Measurements from ENCODE around the gene EIF2S2.

Gene EIF2S2

DNA sequence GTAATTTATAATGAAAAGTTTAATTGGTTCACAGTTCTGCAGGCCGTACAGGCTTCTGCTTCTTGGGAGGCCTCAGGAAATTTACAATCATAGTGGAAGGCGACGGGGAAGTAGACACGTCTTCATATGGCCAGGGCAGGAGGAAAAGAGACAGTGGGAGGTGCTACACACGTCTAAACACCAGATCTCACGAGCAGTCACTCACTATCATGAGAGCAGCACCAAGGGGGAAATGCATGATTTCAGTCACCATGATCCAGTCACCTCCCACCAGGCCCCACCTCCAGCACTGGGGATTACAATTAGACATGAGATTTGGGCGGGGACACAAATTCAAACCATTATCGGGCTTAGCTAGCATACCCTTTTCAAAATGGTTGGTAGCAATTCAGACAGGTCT is 41.2 kb downstream of the EIF2S2 start (continued):
- TF ChIP-seq, protein P1, sequence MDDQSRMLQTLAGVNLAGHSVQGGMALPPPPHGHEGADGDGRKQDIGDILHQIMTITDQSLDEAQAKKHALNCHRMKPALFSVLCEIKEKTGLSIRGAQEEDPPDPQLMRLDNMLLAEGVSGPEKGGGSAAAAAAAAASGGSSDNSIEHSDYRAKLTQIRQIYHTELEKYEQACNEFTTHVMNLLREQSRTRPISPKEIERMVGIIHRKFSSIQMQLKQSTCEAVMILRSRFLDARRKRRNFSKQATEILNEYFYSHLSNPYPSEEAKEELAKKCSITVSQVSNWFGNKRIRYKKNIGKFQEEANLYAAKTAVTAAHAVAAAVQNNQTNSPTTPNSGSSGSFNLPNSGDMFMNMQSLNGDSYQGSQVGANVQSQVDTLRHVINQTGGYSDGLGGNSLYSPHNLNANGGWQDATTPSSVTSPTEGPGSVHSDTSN (CRISPR knock-in tag; IDR thresholded peaks at IDR 0.05): no peak
- TF ChIP-seq PRDM1 (tag by site-specific recombination; IDR thresholded peaks at IDR 0.05) (no peak), ZNF2 (tag by site-specific recombination; IDR thresholded peaks at IDR 0.05) (no peak), ZFP3 (tag by site-specific recombination; IDR thresholded peaks at IDR 0.05; ENCODE audit: low read depth) (no peak), ZNF514 (tag by site-specific recombination; IDR thresholded peaks at IDR 0.05) (no peak)

DNA sequence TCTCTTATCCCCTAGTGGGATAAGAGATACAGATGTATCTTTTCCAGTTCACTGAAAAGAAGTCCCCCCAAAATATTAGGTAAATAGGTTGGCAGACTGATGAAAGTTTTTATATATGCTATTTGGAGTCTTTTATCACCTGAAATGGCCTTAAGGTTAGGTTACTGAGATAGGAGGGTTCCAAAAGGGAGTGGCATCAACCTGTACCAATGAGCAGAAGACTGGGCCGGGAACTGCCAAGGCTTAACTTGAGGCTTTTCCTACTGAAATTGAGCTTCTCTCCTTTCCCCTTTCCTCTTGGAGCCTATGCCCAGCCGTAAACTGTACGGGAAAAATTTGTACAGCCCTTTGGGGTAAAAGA is 42.0 kb downstream of the EIF2S2 start:
- no peaks in the 10 kb centered on the region for H3K9me3 ChIP-seq (ENCODE audit: control insufficient read depth, insufficient read depth, low read depth, low read length)
- H3K4me1 ChIP-seq (ENCODE audit: control insufficient read depth, insufficient read depth, low read length): no peaks in the 10 kb centered on the region
- CTCF ChIA-PET: interaction anchor here (0.5 to 4.3 kb wide), 21 partner anchors 11 to 617 kb away, joined by 3 to 43 read pairs (median 4); no protein-coding TSS in a partner anchor
- TF ChIP-seq KLF9 (tag by site-specific recombination; IDR thresholded peaks at IDR 0.05; ENCODE audit: low read depth) (no peak), FEZF1 (tag by site-specific recombination; IDR thresholded peaks at IDR 0.05) (0 out of 2 replicates have a peak, but pooled peaks have one; percentile 0), KLF10 (tag by site-specific recombination; IDR thresholded peaks at IDR 0.05) (0 out of 2 replicates have a peak, but pooled peaks have one; percentile 15)
- POLR2A ChIA-PET: no interaction called here
- peaks cover 0 to 30% of the 10 kb centered on the region in 2 experiments; a peak in 1 of 3 replicates for H3K36me3 ChIP-seq (ENCODE audit: control insufficient read depth in 2 of 2, insufficient read depth in 1 of 2, low read length in 2 of 2)
- H3K27ac ChIP-seq (ENCODE audit: extremely low read depth, low read depth, low read length): no peak overlapping the region
- H3K4me3 ChIP-seq (ENCODE audit: low read depth, low read length): no peak overlapping the region

DNA sequence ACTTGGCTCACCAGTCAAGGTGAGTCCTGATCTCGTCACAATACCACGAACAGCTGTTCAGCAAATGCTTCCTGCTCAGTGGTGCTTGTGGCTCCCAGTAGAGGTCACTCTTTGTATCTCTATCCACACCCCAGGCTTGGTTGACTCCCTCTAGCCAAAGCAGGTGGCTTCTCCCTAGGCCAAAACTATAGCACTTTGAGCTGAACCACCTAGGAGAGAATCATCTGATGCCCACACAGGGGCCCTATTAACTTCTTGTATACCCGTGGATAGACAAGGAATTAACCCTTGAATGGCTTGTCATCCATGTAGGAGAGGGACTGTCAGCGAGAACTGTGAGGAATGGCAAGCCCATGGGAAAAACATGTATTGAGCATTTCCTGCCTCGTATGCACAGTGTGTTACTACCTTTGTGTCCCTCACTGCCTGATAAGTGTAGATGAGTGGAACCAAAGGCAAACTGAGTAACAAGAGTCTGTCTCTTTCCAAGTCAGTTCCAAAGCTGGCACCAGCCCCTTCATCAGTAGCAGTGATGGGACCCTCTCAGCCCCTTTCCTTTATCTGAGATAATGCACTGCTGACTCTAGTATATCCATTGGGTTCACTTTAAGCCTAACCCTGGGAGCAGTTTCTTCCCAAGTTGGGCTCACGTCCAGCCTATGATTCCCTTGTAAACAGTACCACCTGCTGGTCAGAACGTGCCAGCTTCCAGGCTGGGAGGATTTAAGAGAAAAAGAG is 42.5 kb downstream of the EIF2S2 start:
- Histone ChIP-seq H3K36me3 (ENCODE audit: control insufficient read depth in 2 of 2, insufficient read depth in 1 of 2, low read length in 2 of 2) (peaks cover 0 to 25% of the 10 kb centered on the region in 2 experiments; a peak in 1 of 3 replicates), H3K27ac (ENCODE audit: extremely low read depth, low read depth, low read length) (no peak overlapping the region), H3K9me3 (ENCODE audit: control insufficient read depth, insufficient read depth, low read depth, low read length) (no peaks in the 10 kb centered on the region), H3K4me3 (ENCODE audit: low read depth, low read length) (no peak overlapping the region), H3K4me1 (ENCODE audit: control insufficient read depth, insufficient read depth, low read length) (no peaks in the 10 kb centered on the region)
- ChIA-PET POLR2A (interaction anchor here (0.6 to 1.2 kb wide), 2 partner anchors 25 to 76 kb away, joined by 3 read pairs; partner anchors contain the start of gene RALY), CTCF (interaction anchor here (0.5 to 4.3 kb wide), 31 partner anchors 10 to 616 kb away, joined by 3 to 43 read pairs (median 4); no protein-coding TSS in a partner anchor)
- TF ChIP-seq, protein P2, sequence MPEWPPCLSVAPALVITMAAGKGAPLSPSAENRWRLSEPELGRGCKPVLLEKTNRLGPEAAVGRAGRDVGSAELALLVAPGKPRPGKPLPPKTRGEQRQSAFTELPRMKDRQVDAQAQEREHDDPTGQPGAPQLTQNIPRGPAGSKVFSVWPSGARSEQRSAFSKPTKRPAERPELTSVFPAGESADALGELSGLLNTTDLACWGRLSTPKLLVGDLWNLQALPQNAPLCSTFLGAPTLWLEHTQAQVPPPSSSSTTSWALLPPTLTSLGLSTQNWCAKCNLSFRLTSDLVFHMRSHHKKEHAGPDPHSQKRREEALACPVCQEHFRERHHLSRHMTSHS (tag by site-specific recombination; IDR thresholded peaks at IDR 0.05): no peak
- TF ChIP-seq ZNF324 (tag by site-specific recombination; IDR thresholded peaks at IDR 0.05): no peak
- 0 out of 2 replicates have a peak, but pooled peaks have one; percentile 23 for TF ChIP-seq ZNF600 (tag by site-specific recombination; IDR thresholded peaks at IDR 0.05)
- TF ChIP-seq ZNF423 (tag by site-specific recombination; IDR thresholded peaks at IDR 0.05): no peak
- TF ChIP-seq KLF10 (tag by site-specific recombination; IDR thresholded peaks at IDR 0.05): no peak
- TF ChIP-seq ZSCAN16 (tag by site-specific recombination; IDR thresholded peaks at IDR 0.05): no peak
- no peak for TF ChIP-seq ZNF169 (tag by site-specific recombination; IDR thresholded peaks at IDR 0.05)
- peak; percentile 96 for TF ChIP-seq ZNF654 (tag by site-specific recombination; IDR thresholded peaks at IDR 0.05; ENCODE audit: low read depth)
- TF ChIP-seq, protein P3, sequence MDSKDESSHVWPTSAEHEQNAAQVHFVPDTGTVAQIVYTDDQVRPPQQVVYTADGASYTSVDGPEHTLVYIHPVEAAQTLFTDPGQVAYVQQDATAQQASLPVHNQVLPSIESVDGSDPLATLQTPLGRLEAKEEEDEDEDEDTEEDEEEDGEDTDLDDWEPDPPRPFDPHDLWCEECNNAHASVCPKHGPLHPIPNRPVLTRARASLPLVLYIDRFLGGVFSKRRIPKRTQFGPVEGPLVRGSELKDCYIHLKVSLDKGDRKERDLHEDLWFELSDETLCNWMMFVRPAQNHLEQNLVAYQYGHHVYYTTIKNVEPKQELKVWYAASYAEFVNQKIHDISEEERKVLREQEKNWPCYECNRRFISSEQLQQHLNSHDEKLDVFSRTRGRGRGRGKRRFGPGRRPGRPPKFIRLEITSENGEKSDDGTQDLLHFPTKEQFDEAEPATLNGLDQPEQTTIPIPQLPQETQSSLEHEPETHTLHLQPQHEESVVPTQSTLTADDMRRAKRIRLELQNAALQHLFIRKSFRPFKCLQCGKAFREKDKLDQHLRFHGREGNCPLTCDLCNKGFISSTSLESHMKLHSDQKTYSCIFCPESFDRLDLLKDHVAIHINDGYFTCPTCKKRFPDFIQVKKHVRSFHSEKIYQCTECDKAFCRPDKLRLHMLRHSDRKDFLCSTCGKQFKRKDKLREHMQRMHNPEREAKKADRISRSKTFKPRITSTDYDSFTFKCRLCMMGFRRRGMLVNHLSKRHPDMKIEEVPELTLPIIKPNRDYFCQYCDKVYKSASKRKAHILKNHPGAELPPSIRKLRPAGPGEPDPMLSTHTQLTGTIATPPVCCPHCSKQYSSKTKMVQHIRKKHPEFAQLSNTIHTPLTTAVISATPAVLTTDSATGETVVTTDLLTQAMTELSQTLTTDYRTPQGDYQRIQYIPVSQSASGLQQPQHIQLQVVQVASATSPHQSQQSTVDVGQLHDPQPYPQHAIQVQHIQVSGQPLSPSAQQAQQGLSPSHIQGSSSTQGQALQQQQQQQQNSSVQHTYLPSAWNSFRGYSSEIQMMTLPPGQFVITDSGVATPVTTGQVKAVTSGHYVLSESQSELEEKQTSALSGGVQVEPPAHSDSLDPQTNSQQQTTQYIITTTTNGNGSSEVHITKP (tag by site-specific recombination; IDR thresholded peaks at IDR 0.05): peak; percentile 79
- TF ChIP-seq ZNF10 (tag by site-specific recombination; IDR thresholded peaks at IDR 0.05): no peak
- no peak for TF ChIP-seq ZNF626 (tag by site-specific recombination; IDR thresholded peaks at IDR 0.05)
- TF ChIP-seq HOXA7 (CRISPR knock-in tag; IDR thresholded peaks at IDR 0.05; ENCODE audit: borderline replicate concordance): no peak
- no peak for TF ChIP-seq ZNF560 (tag by site-specific recombination; IDR thresholded peaks at IDR 0.05; ENCODE audit: borderline replicate concordance)
- no peak for TF ChIP-seq ZNF426 (tag by site-specific recombination; IDR thresholded peaks at IDR 0.05)
- no peak for TF ChIP-seq ZNF621 (tag by site-specific recombination; IDR thresholded peaks at IDR 0.05)
- TF ChIP-seq ZNF571 (tag by site-specific recombination; IDR thresholded peaks at IDR 0.05): no peak
- TF ChIP-seq GLIS2 (tag by site-specific recombination; IDR thresholded peaks at IDR 0.05): no peak
- no peak for TF ChIP-seq ZNF350 (tag by site-specific recombination; IDR thresholded peaks at IDR 0.05)
- no peak for TF ChIP-seq ZNF48 (tag by site-specific recombination; IDR thresholded peaks at IDR 0.05)
- TF ChIP-seq ZNF514 (tag by site-specific recombination; IDR thresholded peaks at IDR 0.05): no peak
- TF ChIP-seq ZNF701 (tag by site-specific recombination; IDR thresholded peaks at IDR 0.05): no peak
- no peak for TF ChIP-seq ZFP41 (tag by site-specific recombination; IDR thresholded peaks at IDR 0.05; ENCODE audit: borderline replicate concordance)

Measured in HEK293 (cell line).